HG03342 (cell line): ENCODE data around the gene ZNF398.

Source experiments
- ATAC-seq: cut with Tn5 transposase; IDR thresholded peaks from one replicate; pipeline ENCODE4 v1.9.1; 2021; ENCODE audit warnings: mild to moderate bottlenecking, moderate library complexity; ENCODE audit not compliant: unreplicated experiment

Gene ZNF398

DNA sequence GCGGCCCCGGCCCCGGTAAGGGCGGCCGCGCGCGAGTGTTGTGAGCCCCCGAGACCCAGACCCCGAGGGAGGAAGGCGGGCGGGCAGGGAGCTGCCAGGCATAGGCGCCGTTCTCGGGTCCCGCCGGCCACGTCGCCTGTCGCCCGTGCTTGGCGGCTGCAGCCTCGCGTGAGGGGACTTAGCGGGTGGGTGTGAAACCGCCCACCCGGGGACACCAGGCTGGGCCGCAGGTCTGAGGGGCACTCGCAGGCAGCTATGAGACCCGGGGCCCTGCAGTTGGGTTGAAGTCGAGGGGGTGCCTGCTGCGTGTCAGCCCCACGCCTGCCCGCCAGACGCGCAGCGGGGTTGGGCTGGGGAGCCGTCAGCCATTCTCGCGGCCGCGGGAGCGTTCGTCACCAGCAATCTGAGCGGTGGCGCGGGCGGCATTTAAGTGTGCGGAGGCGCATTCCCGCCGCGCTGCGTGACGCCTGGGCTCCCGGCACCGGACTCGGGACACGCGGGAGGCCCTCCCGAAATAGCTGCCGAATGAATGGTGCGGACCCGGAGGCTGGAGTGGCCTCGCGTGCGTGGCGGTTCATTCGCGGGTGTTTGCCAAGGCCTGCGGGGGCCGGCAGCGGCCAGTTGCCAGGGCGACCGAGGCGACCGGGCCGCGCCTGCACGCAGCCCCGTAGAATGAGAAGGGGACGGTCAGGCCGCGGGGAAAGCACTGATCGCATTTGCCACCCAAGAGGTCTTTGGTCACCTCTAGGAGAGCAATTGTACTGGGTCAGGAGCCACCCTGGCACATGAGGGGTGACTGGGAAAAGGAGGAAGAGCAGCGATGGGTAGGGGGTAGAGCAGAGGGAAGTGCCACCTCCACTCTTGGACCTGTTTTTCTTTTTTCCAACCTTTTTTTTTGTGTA lies 750 bp downstream of the ZNF398 start:
- ATAC-seq = peak; percentile 27

DNA sequence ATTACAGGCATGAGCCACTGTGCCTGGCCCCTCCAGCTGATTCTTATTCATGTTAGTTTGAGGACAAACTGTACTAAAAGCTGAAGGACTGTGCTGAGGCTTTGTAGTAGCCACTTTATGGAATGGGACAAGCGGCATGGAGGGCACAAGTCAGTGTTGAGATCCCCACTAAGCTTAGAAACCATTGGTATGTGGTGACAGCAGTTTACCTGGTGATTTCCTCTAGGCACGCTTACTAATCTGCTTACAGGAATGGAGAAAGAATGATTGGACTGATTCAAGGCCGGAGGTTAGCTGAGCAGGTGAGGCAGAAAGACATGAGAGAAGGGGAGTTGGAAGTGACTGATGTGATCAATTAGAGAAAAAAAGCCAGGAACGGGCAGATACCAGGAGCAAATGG lies 3.7 kb downstream of the ZNF398 start:
- no peak for ATAC-seq

DNA sequence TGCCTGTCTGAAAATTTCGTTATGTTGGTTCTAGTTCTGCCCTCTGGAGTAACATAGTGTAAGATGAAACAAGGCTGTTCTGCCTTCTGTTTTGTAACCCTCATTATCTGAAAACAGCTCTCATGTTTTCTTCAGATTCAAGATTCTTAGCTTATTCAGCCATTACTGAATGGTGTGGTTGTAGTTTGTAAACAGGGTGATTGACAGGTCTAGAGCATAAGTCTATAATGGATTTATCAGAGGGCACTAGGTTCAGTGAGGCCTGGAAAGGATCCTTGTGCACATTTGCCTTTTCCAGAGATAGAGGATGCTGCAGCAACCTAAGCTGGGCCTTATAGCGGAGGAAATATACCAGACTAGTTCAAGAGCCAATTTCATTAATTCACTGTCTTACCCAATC lies 6.1 kb downstream of the ZNF398 start:
- no peak for ATAC-seq

- no peak for ATAC-seq
These were observed 6.8 kb downstream of the ZNF398 start for GRCh38 chr7:149154056-149154455.

DNA sequence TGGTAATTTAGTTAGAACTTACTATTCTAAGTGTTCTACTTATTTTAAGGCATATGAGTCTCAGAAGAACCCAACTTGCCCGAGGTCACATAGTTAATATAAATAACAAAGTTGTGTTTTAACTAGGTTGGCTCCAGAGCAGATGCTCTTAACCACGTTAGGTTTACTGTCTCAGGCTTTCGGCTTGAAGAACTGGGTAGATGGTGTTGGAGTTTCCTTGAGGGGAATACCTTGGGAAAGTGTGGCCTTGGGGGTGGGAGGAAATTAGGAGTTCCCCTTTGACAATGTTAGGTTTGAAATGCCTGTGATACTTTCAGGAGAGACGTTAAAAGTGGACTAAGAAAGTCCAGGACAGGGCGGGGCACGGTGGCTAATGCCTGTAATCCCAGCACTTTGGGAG lies 9.6 kb downstream of the ZNF398 start:
- no peak for ATAC-seq

- ATAC-seq = no peak
These were observed 14.1 kb downstream of the ZNF398 start for GRCh38 chr7:149161241-149161848.

- no peak for ATAC-seq
These were observed 18.9 kb downstream of the ZNF398 start for GRCh38 chr7:149166142-149166541.

- ATAC-seq = no peak
These were observed 19.5 kb downstream of the ZNF398 start for GRCh38 chr7:149166630-149167352.

GRCh38 chr7:149171892-149172533 lies 24.8 kb downstream of the ZNF398 start:
- ATAC-seq = no peak

- no peak for ATAC-seq
These were observed 25.3 kb downstream of the ZNF398 start for GRCh38 chr7:149172534-149172920.

GRCh38 chr7:149175150-149175549 lies 27.9 kb downstream of the ZNF398 start:
- no peak for ATAC-seq

- ATAC-seq = no peak
These were observed 32.0 kb downstream of the ZNF398 start for GRCh38 chr7:149179241-149179640.

GRCh38 chr7:149180722-149181449 lies 33.6 kb downstream of the ZNF398 start:
- no peak for ATAC-seq

- ATAC-seq = no peak
These were observed 34.2 kb downstream of the ZNF398 start for GRCh38 chr7:149181450-149181790.

DNA sequence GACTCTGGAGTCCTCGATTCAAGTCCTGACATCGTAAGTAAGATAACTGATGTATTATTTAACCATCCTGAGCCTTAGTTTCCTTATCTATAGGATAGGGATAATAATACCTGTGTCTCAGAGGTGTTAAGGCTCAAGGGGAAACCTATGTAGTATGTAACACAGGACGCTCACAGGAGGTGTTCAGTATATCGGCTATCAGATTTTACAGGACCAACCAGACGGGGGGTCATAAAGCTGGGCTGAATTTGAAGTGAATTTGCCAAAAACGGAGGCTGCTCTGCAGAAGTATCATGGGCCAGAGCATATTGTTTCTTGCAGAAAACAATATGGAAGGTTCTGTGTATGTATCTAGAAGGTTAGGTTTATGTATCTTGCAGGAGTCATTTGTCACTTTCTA lies 37.0 kb downstream of the ZNF398 start:
- ATAC-seq = no peak

GRCh38 chr7:149188213-149188612 lies 41.0 kb downstream of the ZNF398 start:
- no peak for ATAC-seq

GRCh38 chr7:149188637-149189259 lies 41.5 kb downstream of the ZNF398 start:
- ATAC-seq = no peak

DNA sequence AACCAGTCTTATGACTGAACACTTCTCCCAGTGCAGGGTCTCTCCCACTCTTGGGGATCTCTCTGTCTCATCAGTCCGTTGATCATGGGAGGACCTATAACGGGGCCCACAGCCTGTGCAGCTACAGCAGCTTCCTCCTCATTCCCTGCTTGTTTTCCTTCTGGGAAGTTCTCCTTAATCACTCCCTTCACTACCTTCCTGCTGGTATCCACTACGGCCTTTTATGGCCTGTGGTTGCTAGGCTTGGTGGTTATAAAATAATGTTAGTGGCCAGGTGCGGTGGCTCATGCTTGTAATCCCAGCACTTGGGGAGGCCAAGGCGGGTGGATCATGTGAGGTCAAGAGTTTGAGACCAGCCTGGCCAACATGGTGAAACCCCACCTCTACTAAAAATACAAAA lies 44.6 kb downstream of the ZNF398 start:
- ATAC-seq = no peak

GRCh38 chr7:149194799-149195179 lies 47.5 kb downstream of the ZNF398 start:
- no peak for ATAC-seq
